MCF 10A (cell line): Measurements from ENCODE around the gene CACNA2D1. TPM values are rescaled to one million over a fixed set of nuclear protein-coding genes. Genes with fewer than 3 reads are reported as not detected.

Experiments used
- Bru-seq: library from RNA; stranded (reverse); fragments of 400-500 nt; gene quantifications from one replicate; lab custom pipeline; 2021; lab: Mats Ljungman, UMichigan
- BruChase-seq, 2 experiments: library from RNA; stranded (reverse); fragments of 400-500 nt; gene quantifications; one replicate each; lab custom pipeline; 2021; lab: Mats Ljungman, UMichigan
- BruUV-seq: library from RNA; stranded (reverse); fragments of 400-500 nt; replicated peaks from 2 replicates; lab custom pipeline; 2021; lab: Mats Ljungman, UMichigan
- CTCF ChIA-PET: fragments of 300-600 bp; sonication (Branson Sonifier 250); formaldehyde crosslinking; extraction: SDS; loops from one replicate; lab custom pipeline; 2021; ENCODE audit warnings: antibody characterized with exemption, inconsistent platforms; lab: Yijun Ruan, JAX
- POLR2A ChIA-PET: fragments of 300-600, 350-650 bp; sonication (Branson Sonifier 250); formaldehyde crosslinking; extraction: SDS; loops from one replicate; lab custom pipeline; 2020; ENCODE audit warnings: antibody characterized with exemption, inconsistent platforms; lab: Yijun Ruan, JAX
- DNase-seq: peaks from one replicate; pipeline ENCODE4 v3.0.0-alpha.2; 2018; ENCODE audit not compliant: unreplicated experiment
- H3K27ac Mint-ChIP-seq: one replicate; pipeline ENCODE4 v1.8.0; 2022; ENCODE audit warnings: mild to moderate bottlenecking, low read depth, mixed read lengths; ENCODE audit not compliant: unreplicated experiment
- H3K27me3 Mint-ChIP-seq: one replicate; pipeline ENCODE4 v1.8.0; 2022; ENCODE audit warnings: mixed read lengths; ENCODE audit not compliant: insufficient read depth, unreplicated experiment
- H3K36me3 Mint-ChIP-seq: one replicate; pipeline ENCODE4 v1.8.0; 2022; ENCODE audit warnings: mild to moderate bottlenecking, moderate library complexity, mixed read lengths; ENCODE audit not compliant: insufficient read depth, unreplicated experiment
- H3K4me1 Mint-ChIP-seq: one replicate; pipeline ENCODE4 v1.8.0; 2022; ENCODE audit warnings: mixed read lengths; ENCODE audit not compliant: insufficient read depth, unreplicated experiment
- H3K4me3 Mint-ChIP-seq: one replicate; pipeline ENCODE4 v1.8.0; 2022; ENCODE audit warnings: mild to moderate bottlenecking, moderate library complexity, mixed read lengths; ENCODE audit not compliant: unreplicated experiment
- H3K9me3 Mint-ChIP-seq: one replicate; pipeline ENCODE4 v1.8.0; 2022; ENCODE audit warnings: mixed read lengths; ENCODE audit not compliant: unreplicated experiment
- CTCF ChIP-seq: fragments of 200-600 bp; IDR thresholded peaks from one replicate; pipeline ENCODE4 v1.8.0; 2022; ENCODE audit warnings: antibody characterized with exemption, mild to moderate bottlenecking; ENCODE audit not compliant: unreplicated experiment
- intact Hi-C: fragments of 100-400 bp; cut with micrococcal nuclease; formaldehyde crosslinking; loops from 2 replicates; pipeline ENCODE4 v1.14.1; 2022
- long read RNA-seq: library from polyadenylated mRNA; stranded (forward); transcript quantifications from one replicate; pipeline ENCODE4 v2.0.0, GENCODE V29; 2022
- total RNA-seq: library from RNA; stranded (reverse); gene quantifications from 2 replicates; pipeline ENCODE4 v1.2.3, GENCODE V29; 2022

The CACNA2D1 gene
- total RNA-seq (not detected in 2 replicates), Bru-seq, nascent RNA (percentile 0 among the genes with signal in this experiment), BruChase-seq, experiment 1, labeled RNA remaining after a 6-hour chase (percentile 0 among the genes with signal in this experiment), BruChase-seq, experiment 2, labeled RNA remaining after a 2-hour chase (percentile 0 among the genes with signal in this experiment)
- long read RNA-seq: 0 reads

GRCh38 chr7:82443547-82444219 lies at the start of gene CACNA2D1:
CACNA2D1 (minus strand) TSS chr7:82443777.
- H3K4me1 Mint-ChIP-seq: no peaks in the 10 kb centered on the region
- no peak for DNase-seq
- no peak for TF ChIP-seq CTCF
- POLR2A ChIA-PET: no interaction called here
- peak within 1 kb of the TSS; percentile 44 for H3K4me3 Mint-ChIP-seq
- peaks cover 73% of the 10 kb centered on the region for H3K27me3 Mint-ChIP-seq
- intact Hi-C loops: no loop called here
- no peaks in the 10 kb centered on the region for H3K36me3 Mint-ChIP-seq
- no peaks in the 10 kb centered on the region for H3K9me3 Mint-ChIP-seq
- no peak within 1 kb of the TSS for H3K27ac Mint-ChIP-seq
- no TSS peak for BruUV-seq
- CTCF ChIA-PET: no interaction called here

GRCh38 chr7:82481499-82482097 lies 38.0 kb upstream of the CACNA2D1 start:
- CTCF ChIA-PET: interaction anchor here (0.5 to 1.5 kb wide), 11 partner anchors 10 to 956 kb away, joined by 3 to 5 read pairs (median 3); no protein-coding TSS in a partner anchor
- Mint-ChIP-seq H3K9me3 (no peaks in the 10 kb centered on the region), H3K27me3 (peaks cover 20% of the 10 kb centered on the region), H3K27ac (no peak overlapping the region), H3K36me3 (no peaks in the 10 kb centered on the region), H3K4me1 (no peaks in the 10 kb centered on the region), H3K4me3 (no peak overlapping the region)
- no TSS peak for BruUV-seq
- POLR2A ChIA-PET: no interaction called here
- intact Hi-C loops: loop anchor here (5.0 to 10.0 kb wide), 5 partner anchors 243 to 987 kb away; no protein-coding TSS in a partner anchor
- peak; percentile 59 for TF ChIP-seq CTCF
- DNase-seq: peak; percentile 26

GRCh38 chr7:82477733-82478515 lies 34.3 kb upstream of the CACNA2D1 start:
- intact Hi-C loops: no loop called here
- ChIA-PET POLR2A (no interaction called here), CTCF (no interaction called here)
- no TSS peak for BruUV-seq
- Mint-ChIP-seq H3K4me1 (no peaks in the 10 kb centered on the region), H3K27me3 (peaks cover 48% of the 10 kb centered on the region), H3K36me3 (no peaks in the 10 kb centered on the region), H3K4me3 (no peak overlapping the region), H3K9me3 (no peaks in the 10 kb centered on the region), H3K27ac (no peak overlapping the region)
- TF ChIP-seq CTCF: no peak
- DNase-seq: no peak

GRCh38 chr7:82472966-82473365 lies 29.4 kb upstream of the CACNA2D1 start:
- TF ChIP-seq CTCF: no peak
- Mint-ChIP-seq H3K4me1 (no peaks in the 10 kb centered on the region), H3K4me3 (no peak overlapping the region), H3K36me3 (no peaks in the 10 kb centered on the region), H3K27me3 (peaks cover 76% of the 10 kb centered on the region), H3K27ac (no peak overlapping the region), H3K9me3 (no peaks in the 10 kb centered on the region)
- intact Hi-C loops: no loop called here
- no peak for DNase-seq
- BruUV-seq: no TSS peak
- POLR2A ChIA-PET: no interaction called here
- CTCF ChIA-PET: no interaction called here
